ENCODE data around the gene OR52N5. TPM values are rescaled to one million over a fixed set of nuclear protein-coding genes. Genes with fewer than 3 reads are reported as not detected.

Gene OR52N5
- total RNA-seq, 1 donor from 2014 or later, result not detected

GRCh38 chr11:5809905-5810795 lies 27.0 kb upstream of the OR52N5 start:
- peaks cover 10% of the 10 kb centered on the region for H3K27me3 Mint-ChIP-seq
- H3K27ac Mint-ChIP-seq, result no peak overlapping the region
- ATAC-seq (ENCODE audit: low read depth), result no peak
- no peak for DNase-seq
- no peaks in the 10 kb centered on the region for H3K36me3 Mint-ChIP-seq (ENCODE audit: low read depth)
- ChIA-PET CTCF (interaction anchor here (0.6 to 2.8 kb wide), 10 partner anchors 91 to 690 kb away, joined by 3 to 18 read pairs (median 4); partner anchors contain the start of gene TRIM5), POLR2A (interaction anchor here (0.9 kb wide), 1 partner anchor 334 kb away, joined by 3 read pairs; no protein-coding TSS in a partner anchor)
- H3K4me1 Mint-ChIP-seq, result peaks cover 17% of the 10 kb centered on the region
- no peak overlapping the region for H3K4me3 Mint-ChIP-seq
- H3K9me3 Mint-ChIP-seq, result no peaks in the 10 kb centered on the region
- no peak for TF ChIP-seq CTCF (IDR thresholded peaks at IDR 0.05)
- intact Hi-C loops (cut with micrococcal nuclease), result loop anchor here (2.0 to 10.0 kb wide), 4 partner anchors 81 to 1205 kb away; partner anchors contain the start of genes OR51M1 and TRIM68

GRCh38 chr11:5809122-5809519 lies 26.0 kb upstream of the OR52N5 start:
- DNase-seq (no peak), ATAC-seq (ENCODE audit: low read depth) (no peak)
- Mint-ChIP-seq H3K27ac (no peak overlapping the region), H3K9me3 (peaks cover 4% of the 10 kb centered on the region), H3K27me3 (peaks cover 12% of the 10 kb centered on the region), H3K4me1 (peaks cover 11% of the 10 kb centered on the region), H3K4me3 (peak overlapping the region; percentile 87), H3K36me3 (ENCODE audit: low read depth) (no peaks in the 10 kb centered on the region)
- TF ChIP-seq CTCF (IDR thresholded peaks at IDR 0.05), result no peak
- POLR2A ChIA-PET, result interaction anchor here (0.6 to 0.9 kb wide), 2 partner anchors 119 to 333 kb away, joined by 3 read pairs; no protein-coding TSS in a partner anchor
- intact Hi-C loops (cut with micrococcal nuclease), result loop anchor here (2.0 to 5.0 kb wide), 3 partner anchors 82 to 604 kb away; partner anchors contain the start of gene OR51M1
- CTCF ChIA-PET, result interaction anchor here (0.7 to 2.8 kb wide), 7 partner anchors 96 to 684 kb away, joined by 3 to 18 read pairs (median 4); partner anchors contain the start of gene TRIM5

GRCh38 chr11:5808500-5809121 lies 25.5 kb upstream of the OR52N5 start, which contains the start of gene OR52N2:
Gene OR52N2, plus strand, starts transcription at chr11:5808924. Its CDS starts 11,412 bp downstream, at chr11:5820336.
- ChIA-PET POLR2A (interaction anchor here (0.6 kb wide), 1 partner anchor 119 kb away, joined by 3 read pairs; no protein-coding TSS in a partner anchor), CTCF (interaction anchor here (1.6 to 2.8 kb wide), 5 partner anchors 125 to 684 kb away, joined by 3 to 18 read pairs (median 7); partner anchors contain the start of gene TRIM5)
- peak within 1 kb of the TSS; percentile 87 for H3K4me3 Mint-ChIP-seq
- peaks cover 11% of the 10 kb centered on the region for H3K4me1 Mint-ChIP-seq
- H3K27ac Mint-ChIP-seq, result no peak within 1 kb of the TSS
- peak; percentile 82 for ATAC-seq (ENCODE audit: low read depth)
- peaks cover 6% of the 10 kb centered on the region for H3K9me3 Mint-ChIP-seq
- H3K27me3 Mint-ChIP-seq, result peaks cover 12% of the 10 kb centered on the region
- no peak for TF ChIP-seq CTCF (IDR thresholded peaks at IDR 0.05)
- H3K36me3 Mint-ChIP-seq (ENCODE audit: low read depth), result no peaks in the 10 kb centered on the region
- intact Hi-C loops (cut with micrococcal nuclease), result loop anchor here (1.0 to 5.0 kb wide), 7 partner anchors 82 to 684 kb away; partner anchors contain the start of gene OR51M1
- peak; percentile 58 for DNase-seq

- Mint-ChIP-seq H3K36me3 (ENCODE audit: low read depth) (no peaks in the 10 kb centered on the region), H3K4me1 (peaks cover 11% of the 10 kb centered on the region), H3K9me3 (peaks cover 12% of the 10 kb centered on the region), H3K27me3 (peaks cover 12% of the 10 kb centered on the region), H3K4me3 (no peak overlapping the region), H3K27ac (no peak overlapping the region)
- DNase-seq (no peak), ATAC-seq (ENCODE audit: low read depth) (no peak)
- no peak for TF ChIP-seq CTCF (IDR thresholded peaks at IDR 0.05)
- ChIA-PET CTCF (interaction anchor here (0.8 to 2.2 kb wide), 7 partner anchors 8 to 1171 kb away, joined by 3 to 20 read pairs (median 6); partner anchors contain the start of genes OR51D1 and TRIM5), POLR2A (interaction anchor here (1.2 kb wide), 1 partner anchor 123 kb away, joined by 5 read pairs; the partner anchor contains the start of gene TRIM5)
- intact Hi-C loops (cut with micrococcal nuclease), result loop anchor here (5.0 kb wide), 1 partner anchor 425 kb away; the partner anchor contains the start of gene OR51M1
These were observed 24.4 kb upstream of the OR52N5 start for GRCh38 chr11:5807580-5807979.
